Activated naive CD8-positive, alpha-beta T cell treated with anti-CD3 and anti-CD28 coated beads, Interleukin-2, amount 50 U/mL, for 24 hours (primary cell): ENCODE results near the gene BLVRA.
"Not testable (repeated sequence)": the region's sequence is repeated elsewhere in the genome, so short reads cannot be mapped to it uniquely, and the experiment has no call there.

Experiments
- ATAC-seq: fragments of 150-1000 bp; cut with Tn5 transposase; one replicate; pipeline ENCODE4 v1.10.0; 2021
- DNase-seq: peaks from one replicate; pipeline ENCODE4 v3.0.0; 2021
- H3K27ac Mint-ChIP-seq: one replicate; pipeline ENCODE4 v1.8.0; 2021; ENCODE audit warnings: mild to moderate bottlenecking, mixed read lengths
- H3K27me3 Mint-ChIP-seq: one replicate; pipeline ENCODE4 v1.8.0; 2021; ENCODE audit warnings: mixed read lengths
- H3K36me3 Mint-ChIP-seq: one replicate; pipeline ENCODE4 v1.8.0; 2021; ENCODE audit warnings: low read depth, mixed read lengths
- H3K4me1 Mint-ChIP-seq: one replicate; pipeline ENCODE4 v1.8.0; 2021; ENCODE audit warnings: mixed read lengths
- H3K4me3 Mint-ChIP-seq: one replicate; pipeline ENCODE4 v1.8.0; 2021; ENCODE audit warnings: mild to moderate bottlenecking, moderate library complexity, mixed read lengths
- H3K9me3 Mint-ChIP-seq: one replicate; pipeline ENCODE4 v1.8.0; 2021; ENCODE audit warnings: mixed read lengths

Gene BLVRA, protein sequence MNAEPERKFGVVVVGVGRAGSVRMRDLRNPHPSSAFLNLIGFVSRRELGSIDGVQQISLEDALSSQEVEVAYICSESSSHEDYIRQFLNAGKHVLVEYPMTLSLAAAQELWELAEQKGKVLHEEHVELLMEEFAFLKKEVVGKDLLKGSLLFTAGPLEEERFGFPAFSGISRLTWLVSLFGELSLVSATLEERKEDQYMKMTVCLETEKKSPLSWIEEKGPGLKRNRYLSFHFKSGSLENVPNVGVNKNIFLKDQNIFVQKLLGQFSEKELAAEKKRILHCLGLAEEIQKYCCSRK

DNA sequence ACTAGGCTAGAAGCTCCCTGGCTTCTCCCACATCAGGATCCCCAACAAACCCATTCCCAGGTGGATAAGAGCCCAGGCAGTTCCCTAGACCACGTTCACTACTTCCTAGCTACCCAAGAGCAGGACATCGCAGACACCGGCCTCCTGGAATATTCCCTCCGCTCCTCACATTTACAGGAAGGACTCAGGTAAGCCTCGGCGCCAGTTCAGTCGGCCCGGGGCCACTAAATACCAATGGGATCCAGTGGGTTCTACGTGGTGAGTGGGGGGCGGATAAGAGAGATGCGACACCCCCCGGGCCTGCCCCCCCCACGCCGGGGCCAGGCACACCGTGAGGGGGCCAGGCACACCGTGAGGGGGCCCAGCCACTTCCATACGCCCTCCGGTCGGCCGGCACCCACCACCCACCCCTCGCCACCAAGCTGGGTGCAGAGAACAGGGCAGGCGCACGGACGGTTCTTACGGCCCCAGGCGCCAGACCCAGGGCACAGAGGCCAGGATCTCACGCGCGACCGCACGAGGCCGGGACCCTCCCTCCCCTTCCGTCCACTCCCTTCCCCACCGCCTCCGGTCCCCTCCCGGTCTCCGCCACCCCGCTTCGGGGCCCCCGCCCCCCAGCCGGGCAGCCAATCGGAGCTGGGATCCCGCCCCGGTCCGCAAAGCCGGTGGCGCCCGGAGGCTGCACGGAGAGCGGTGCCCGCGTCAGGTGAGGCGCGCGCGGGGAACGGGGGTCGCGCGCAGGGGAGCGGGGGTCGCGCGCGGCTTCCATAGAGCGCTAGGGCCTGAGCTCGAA, at the start of gene BLVRA:
BLVRA (plus strand) TSS at position 652 of the 793 bp plus-strand sequence. CDS start 12,479 bp downstream, outside the sequence.
- Mint-ChIP-seq H3K4me3 (peak within 1 kb of the TSS; percentile 79), H3K36me3 (peaks cover 3% of the 10 kb centered on the region), H3K4me1 (peaks cover 45% of the 10 kb centered on the region), H3K9me3 (no peaks in the 10 kb centered on the region), H3K27ac (peak within 1 kb of the TSS; percentile 63), H3K27me3 (peaks cover 8% of the 10 kb centered on the region)
- DNase-seq (peak; percentile 69), ATAC-seq (peak; percentile 72)

DNA sequence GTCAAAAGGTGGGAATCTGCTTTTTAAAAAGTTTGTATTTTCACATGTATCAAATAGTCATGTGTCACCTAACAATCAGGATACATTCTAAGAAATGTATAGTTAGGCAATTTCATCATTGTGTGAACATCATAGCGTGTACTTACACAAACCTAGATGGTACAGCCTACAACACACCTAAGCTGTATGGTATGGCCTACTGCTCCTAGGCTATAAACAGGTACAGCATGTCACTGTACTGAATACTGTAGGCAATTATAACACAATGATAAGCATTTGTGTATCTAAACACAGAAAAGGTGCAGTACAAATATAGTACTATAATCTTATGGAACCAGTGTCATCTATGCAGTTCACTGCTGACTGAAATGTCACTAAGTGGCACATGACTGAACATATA, 47.0 kb upstream of the BLVRA start:
- no peak for DNase-seq
- Mint-ChIP-seq H3K27ac (no peak overlapping the region), H3K36me3 (peaks cover 26% of the 10 kb centered on the region), H3K4me3 (no peak overlapping the region), H3K4me1 (peaks cover 11% of the 10 kb centered on the region), H3K27me3 (no peaks in the 10 kb centered on the region), H3K9me3 (no peaks in the 10 kb centered on the region)
- ATAC-seq, result no peak

DNA sequence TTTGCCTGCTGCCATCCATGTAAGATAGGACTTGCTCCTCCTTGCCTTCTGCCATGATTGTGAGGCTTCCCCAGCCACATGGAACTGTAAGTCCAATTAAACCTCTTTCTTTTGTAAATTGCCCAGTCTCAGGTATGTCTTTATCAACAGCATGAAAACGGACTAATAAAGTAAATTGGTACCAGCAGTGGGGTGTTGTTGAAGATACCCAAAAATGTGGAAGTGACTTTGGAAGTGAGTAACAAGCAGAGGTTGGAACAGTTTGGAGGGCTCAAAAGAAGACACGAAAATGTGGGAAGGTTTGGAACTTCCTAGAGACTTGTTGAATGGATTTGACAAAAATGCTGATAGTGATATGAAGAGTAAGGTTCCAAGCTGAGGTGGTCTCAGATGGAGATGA, 42.5 kb upstream of the BLVRA start:
- DNase-seq, ATAC-seq, H3K27ac Mint-ChIP-seq, H3K27me3 Mint-ChIP-seq, H3K9me3 Mint-ChIP-seq, H3K4me3 Mint-ChIP-seq: not testable (repeated sequence)
- peaks cover 30% of the 10 kb centered on the region for H3K36me3 Mint-ChIP-seq
- peaks cover 43% of the 10 kb centered on the region for H3K4me1 Mint-ChIP-seq

DNA sequence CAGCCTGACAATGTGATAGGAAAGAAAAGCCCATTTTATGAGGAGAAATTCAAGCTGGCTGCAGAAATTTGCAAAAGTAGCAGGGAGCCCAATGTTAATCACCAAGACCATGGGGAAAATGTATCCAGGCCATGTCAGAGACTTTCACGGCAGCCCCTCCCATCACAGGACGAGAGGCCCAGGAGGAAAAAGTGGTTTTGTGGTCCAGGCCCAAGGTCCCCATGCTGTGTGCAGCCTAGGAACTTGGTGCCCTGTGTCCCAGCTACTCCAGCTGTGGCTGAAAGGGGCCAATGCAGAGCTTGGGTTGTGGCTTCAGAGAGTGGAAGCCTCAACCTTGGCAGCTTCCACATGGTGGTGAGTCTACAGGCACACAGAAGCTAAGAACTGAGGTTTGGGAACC, 41.9 kb upstream of the BLVRA start:
- DNase-seq, result no peak
- H3K36me3 Mint-ChIP-seq, result peaks cover 30% of the 10 kb centered on the region
- H3K27ac Mint-ChIP-seq, result no peak overlapping the region
- H3K9me3 Mint-ChIP-seq, result no peaks in the 10 kb centered on the region
- H3K4me1 Mint-ChIP-seq, result peaks cover 45% of the 10 kb centered on the region
- H3K4me3 Mint-ChIP-seq, result no peak overlapping the region
- no peak for ATAC-seq
- H3K27me3 Mint-ChIP-seq, result no peaks in the 10 kb centered on the region

DNA sequence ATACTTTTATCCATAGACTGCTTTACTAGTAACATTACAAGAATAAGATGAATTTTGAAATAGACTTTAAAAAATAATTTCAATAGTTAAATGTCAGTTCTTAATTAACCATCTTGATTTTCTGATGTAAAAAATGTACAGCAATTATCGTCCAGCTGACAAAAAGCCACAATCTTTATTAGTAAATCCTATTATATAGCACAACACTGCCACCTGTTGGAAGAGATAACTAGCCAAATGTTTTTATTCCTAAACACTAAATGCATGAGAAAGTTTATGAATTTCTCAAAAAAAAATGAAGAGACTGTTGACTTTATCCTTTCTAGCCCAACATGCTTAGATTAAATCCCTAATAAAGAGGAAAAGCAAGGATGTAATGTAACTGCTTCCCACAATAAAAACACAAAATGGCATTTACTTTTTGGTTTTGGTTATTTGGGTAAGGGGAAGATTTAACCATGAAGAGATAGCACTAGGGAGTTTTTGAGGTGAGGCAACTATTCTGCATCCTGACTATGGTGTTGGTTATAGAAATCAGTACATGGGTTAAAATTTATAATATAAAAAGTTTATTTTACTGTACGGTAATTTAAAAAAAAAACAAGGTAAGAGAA, 37.2 kb upstream of the BLVRA start:
- no peaks in the 10 kb centered on the region for H3K27me3 Mint-ChIP-seq
- H3K36me3 Mint-ChIP-seq, result peaks cover 27% of the 10 kb centered on the region
- no peaks in the 10 kb centered on the region for H3K9me3 Mint-ChIP-seq
- ATAC-seq, result no peak
- peaks cover 53% of the 10 kb centered on the region for H3K4me1 Mint-ChIP-seq
- no peak overlapping the region for H3K27ac Mint-ChIP-seq
- DNase-seq, result no peak
- H3K4me3 Mint-ChIP-seq, result no peak overlapping the region

DNA sequence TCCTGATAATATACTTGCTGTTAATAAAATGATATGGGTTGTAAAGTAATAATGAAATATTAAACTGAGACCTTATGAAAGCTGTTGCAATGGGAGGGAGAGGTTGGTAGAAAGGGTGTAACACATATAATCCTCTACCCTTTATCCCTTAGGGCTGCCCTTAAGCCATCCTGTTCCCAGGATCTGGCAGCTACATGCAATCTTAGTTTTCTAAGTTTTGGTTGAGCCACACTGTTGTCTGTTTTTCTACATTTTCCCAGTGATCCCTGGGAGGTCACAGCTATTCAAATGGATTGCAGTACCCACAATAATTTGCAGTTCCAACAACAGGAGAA, 35.5 kb upstream of the BLVRA start:
- Mint-ChIP-seq H3K4me1 (peaks cover 53% of the 10 kb centered on the region), H3K4me3 (no peak overlapping the region), H3K9me3 (no peaks in the 10 kb centered on the region), H3K27ac (no peak overlapping the region), H3K27me3 (no peaks in the 10 kb centered on the region), H3K36me3 (peaks cover 28% of the 10 kb centered on the region)
- DNase-seq (no peak), ATAC-seq (no peak)

DNA sequence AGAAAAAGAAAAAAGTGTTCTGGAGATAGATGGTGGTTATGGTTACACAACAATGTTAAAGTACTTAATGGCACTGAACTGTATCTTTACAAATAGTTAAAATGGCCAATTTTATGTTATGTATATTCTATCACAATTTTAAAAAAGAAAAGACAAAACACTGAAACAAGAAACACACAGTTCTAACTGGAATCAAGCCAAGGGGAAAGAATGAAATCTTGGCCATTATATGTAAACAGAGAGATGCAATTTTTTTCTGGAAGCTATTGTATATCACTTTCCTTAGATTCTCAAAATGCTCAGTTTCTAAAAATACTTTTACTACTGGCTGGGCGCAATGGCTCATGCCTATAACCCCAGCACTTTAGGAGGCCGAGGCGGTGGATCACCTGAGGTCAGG, 33.2 kb upstream of the BLVRA start:
- peaks cover 52% of the 10 kb centered on the region for H3K4me1 Mint-ChIP-seq
- no peak overlapping the region for H3K27ac Mint-ChIP-seq
- no peaks in the 10 kb centered on the region for H3K9me3 Mint-ChIP-seq
- no peak overlapping the region for H3K4me3 Mint-ChIP-seq
- ATAC-seq, result no peak
- H3K27me3 Mint-ChIP-seq, result no peaks in the 10 kb centered on the region
- DNase-seq, result no peak
- peaks cover 23% of the 10 kb centered on the region for H3K36me3 Mint-ChIP-seq

DNA sequence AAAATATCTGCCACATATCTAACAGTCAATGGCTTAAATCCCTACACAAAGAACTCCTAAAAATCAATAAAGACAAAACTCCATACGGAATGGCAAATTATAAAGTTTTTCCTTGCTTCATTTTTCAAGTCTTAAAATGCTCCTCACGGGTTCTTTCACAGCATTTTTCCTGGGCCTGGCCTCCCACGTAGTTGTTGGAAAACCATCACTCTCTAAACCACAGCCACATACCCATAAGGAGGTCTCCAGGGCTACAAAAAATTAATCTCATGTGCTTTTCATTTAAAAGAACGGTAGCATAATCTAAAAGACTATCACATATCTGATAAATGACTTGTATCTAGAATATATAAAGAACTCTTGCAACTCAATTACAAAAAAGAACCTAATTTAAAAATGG, 32.0 kb upstream of the BLVRA start:
- Mint-ChIP-seq H3K27ac (no peak overlapping the region), H3K4me1 (peaks cover 46% of the 10 kb centered on the region), H3K4me3 (peak overlapping the region; percentile 92), H3K36me3 (peaks cover 18% of the 10 kb centered on the region), H3K9me3 (no peaks in the 10 kb centered on the region), H3K27me3 (no peaks in the 10 kb centered on the region)
- ATAC-seq, result no peak
- DNase-seq, result no peak

DNA sequence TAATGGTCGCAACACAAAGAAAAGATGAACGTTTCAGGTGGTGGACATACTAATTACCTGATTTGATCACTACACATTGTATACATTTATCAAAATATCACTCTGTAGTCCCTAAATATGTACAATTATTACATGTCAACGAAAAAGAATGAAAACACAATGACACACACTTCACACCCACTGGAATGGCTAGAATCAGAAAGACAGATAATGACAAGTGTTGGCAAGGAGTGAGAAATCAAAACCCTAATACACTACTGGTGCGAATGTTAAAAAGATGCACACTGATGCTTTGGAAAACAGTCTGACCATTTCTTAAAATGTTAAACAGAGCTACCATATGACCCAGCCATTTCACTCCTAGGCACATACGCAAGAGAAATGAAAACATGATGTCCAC, 31.5 kb upstream of the BLVRA start:
- Mint-ChIP-seq H3K36me3 (peaks cover 18% of the 10 kb centered on the region), H3K4me3 (peak overlapping the region; percentile 92), H3K27me3 (no peaks in the 10 kb centered on the region), H3K27ac (peak overlapping the region; percentile 13), H3K9me3 (no peaks in the 10 kb centered on the region), H3K4me1 (peaks cover 48% of the 10 kb centered on the region)
- no peak for DNase-seq
- no peak for ATAC-seq

DNA sequence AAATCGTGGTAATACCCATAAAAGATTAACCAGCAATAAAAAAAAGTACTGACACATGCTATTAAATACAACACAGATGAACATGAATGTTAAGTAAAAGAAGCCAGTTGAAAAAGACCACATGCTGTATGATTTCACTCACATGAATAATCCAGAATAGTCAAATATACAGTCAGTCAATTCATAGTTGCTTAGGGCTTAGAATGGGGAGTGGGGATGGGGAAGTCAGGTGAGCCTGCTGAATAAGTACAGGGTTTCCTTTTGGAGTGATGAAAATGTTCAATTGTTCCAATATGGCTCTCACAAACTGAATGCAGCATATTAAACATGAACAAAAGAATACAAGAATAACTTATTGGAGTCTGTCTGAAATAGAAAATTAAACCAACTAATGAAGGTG, 31.0 kb upstream of the BLVRA start:
- Mint-ChIP-seq H3K27me3 (no peaks in the 10 kb centered on the region), H3K4me1 (peaks cover 48% of the 10 kb centered on the region)

DNA sequence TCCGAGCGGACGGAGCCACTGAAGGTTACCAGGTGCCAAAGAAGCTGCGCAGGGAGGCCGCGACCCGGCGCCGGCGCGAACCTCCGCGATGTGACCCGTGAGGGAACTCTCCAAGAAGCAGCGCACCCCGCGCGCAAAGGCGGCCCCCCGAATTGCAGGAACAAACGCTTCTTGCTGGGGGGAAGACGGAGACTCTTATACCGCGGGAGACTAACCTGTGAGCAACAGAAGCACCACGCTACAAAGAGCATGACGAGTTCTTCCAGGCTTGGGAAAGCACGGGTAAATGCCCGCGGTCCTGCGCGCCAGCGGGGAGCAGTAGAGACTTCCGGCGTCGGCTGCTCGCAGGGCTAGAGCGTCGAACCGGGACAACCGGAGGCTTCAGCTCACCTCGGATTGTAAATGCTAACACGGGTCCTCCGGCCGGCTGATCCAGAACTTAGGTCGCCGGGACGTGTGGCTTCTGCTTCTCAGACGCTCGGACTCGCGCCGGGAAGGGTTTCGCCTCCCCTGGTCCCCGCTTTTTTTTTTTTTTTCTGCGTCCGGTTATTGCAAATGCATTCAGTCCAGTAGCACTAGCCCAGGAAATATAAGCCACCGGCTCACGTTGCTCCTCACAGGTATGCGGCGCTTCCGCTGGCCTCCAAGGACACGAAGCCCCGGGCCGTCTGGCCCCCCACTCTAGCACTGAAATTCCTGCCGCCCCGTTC, 29.1 kb upstream of the BLVRA start, which contains the start of gene COA1:
COA1 (minus strand) TSS at position 310 of the 710 bp plus-strand sequence. CDS start 80,909 bp downstream, outside the sequence.
- peak within 1 kb of the TSS; percentile 92 for H3K4me3 Mint-ChIP-seq
- peaks cover 39% of the 10 kb centered on the region for H3K4me1 Mint-ChIP-seq
- H3K27ac Mint-ChIP-seq, result peak within 1 kb of the TSS; percentile 78
- peak; percentile 83 for DNase-seq
- peaks cover 16% of the 10 kb centered on the region for H3K36me3 Mint-ChIP-seq
- peak; percentile 98 for ATAC-seq
- no peaks in the 10 kb centered on the region for H3K9me3 Mint-ChIP-seq
- H3K27me3 Mint-ChIP-seq, result no peaks in the 10 kb centered on the region

More for the DNA sequence above, 31.0 kb upstream of the BLVRA start:
- peaks cover 18% of the 10 kb centered on the region for H3K36me3 Mint-ChIP-seq
- no peaks in the 10 kb centered on the region for H3K9me3 Mint-ChIP-seq
- DNase-seq (no peak), ATAC-seq (no peak)
- peak overlapping the region; percentile 13 for H3K27ac Mint-ChIP-seq
- peak overlapping the region; percentile 92 for H3K4me3 Mint-ChIP-seq

DNA sequence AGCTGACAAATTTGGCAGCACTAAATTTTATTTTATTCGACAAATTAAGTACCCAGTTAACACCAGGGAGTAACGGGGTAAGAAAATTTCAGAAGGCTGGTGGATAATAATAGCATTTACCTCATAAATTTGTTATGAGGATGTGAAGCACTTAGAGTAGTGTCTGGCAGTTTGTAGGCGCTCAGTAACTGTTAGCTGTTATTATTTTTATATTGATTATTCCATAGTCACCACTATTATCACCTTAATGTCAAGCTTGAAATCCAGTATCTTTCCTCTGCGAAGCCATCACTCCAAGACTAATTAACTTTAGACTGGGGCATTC, 28.6 kb upstream of the BLVRA start:
- H3K27ac Mint-ChIP-seq, result peak overlapping the region; percentile 78
- H3K4me3 Mint-ChIP-seq, result peak overlapping the region; percentile 92
- H3K4me1 Mint-ChIP-seq, result peaks cover 42% of the 10 kb centered on the region
- no peak for ATAC-seq
- DNase-seq, result no peak
- no peaks in the 10 kb centered on the region for H3K27me3 Mint-ChIP-seq
- no peaks in the 10 kb centered on the region for H3K9me3 Mint-ChIP-seq
- H3K36me3 Mint-ChIP-seq, result peaks cover 12% of the 10 kb centered on the region

DNA sequence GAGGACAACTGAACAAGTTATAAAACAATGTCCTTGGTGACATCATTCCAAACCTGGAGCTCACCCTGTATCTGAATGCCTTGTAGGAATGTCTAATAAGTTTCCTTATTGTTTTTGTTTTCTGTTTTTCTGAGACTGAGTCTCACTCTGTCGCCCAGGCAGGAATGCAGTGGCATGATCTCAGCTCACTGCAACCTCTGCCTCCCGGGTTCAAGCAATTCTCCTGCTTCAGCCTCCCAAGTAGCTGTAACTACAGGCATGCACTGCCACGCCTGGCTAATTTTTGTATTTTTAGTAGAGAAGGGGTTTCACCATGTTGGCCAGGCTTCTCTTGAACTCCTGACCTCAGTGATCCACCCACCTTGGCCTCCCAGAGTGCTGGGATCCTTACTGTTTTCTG, 27.0 kb upstream of the BLVRA start:
- ATAC-seq, H3K9me3 Mint-ChIP-seq, H3K27ac Mint-ChIP-seq, H3K4me3 Mint-ChIP-seq, H3K36me3 Mint-ChIP-seq, DNase-seq, H3K27me3 Mint-ChIP-seq: not testable (repeated sequence)
- peaks cover 51% of the 10 kb centered on the region for H3K4me1 Mint-ChIP-seq

DNA sequence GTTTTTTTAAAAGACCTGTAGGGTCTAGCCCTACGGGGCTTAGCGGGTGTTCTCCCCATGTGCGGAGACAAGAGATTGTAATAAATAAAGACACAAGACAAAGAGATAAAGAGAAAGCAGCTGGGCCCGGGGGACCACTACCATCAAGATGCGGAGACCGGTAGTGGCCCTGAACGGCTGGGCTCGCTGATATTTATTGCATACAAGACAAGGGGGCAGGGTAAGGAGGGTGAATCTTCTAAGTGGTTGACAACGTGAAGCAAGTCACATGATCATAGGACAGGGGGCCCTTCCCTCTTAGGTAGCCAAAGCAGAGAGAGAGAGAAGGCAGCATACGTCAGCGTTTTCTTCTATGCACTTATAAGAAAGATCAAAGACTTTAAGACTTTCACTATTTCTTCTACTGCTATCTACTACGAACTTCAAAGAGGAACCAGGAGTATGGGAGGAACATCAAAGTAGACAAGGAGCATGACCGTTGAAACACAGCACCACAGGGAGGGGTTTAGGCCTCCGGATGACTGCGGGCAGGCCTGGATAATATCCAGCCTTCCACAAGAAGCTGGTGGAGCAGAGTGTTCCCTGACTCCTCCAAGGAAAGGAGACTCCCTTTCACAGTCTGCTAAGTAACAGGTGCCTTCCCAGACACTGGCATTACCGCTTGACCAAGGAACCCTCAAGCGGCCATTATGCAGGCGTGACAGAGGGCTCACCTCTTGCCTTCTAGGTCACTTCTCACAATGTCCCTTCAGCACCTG, 23.7 kb upstream of the BLVRA start:
- DNase-seq, result not testable (repeated sequence)

More for the DNA sequence above, 23.7 kb upstream of the BLVRA start:
- H3K27ac Mint-ChIP-seq, result peak overlapping the region; percentile 62
- peaks cover 29% of the 10 kb centered on the region for H3K4me1 Mint-ChIP-seq
- ATAC-seq, H3K36me3 Mint-ChIP-seq, H3K4me3 Mint-ChIP-seq, H3K27me3 Mint-ChIP-seq, H3K9me3 Mint-ChIP-seq: not testable (repeated sequence)
